HepG2 (cell line): ENCODE measurements around the gene MEG3. TPM values are rescaled to one million over a fixed set of nuclear protein-coding genes. Genes with fewer than 3 reads are reported as not detected.

Source experiments
- ATF3 ChIP-seq: sonication (generic); formaldehyde crosslinking; IDR thresholded peaks from 2 replicates; pipeline ENCODE4 v1.4.0; 2020; ENCODE audit warnings: missing genetic modification reagents
- ETV5 ChIP-seq: IDR thresholded peaks from 2 replicates; pipeline ENCODE4 v1.6.1; 2018; ENCODE audit warnings: missing biosample characterization, missing genetic modification reagents, inconsistent platforms, borderline replicate concordance
- FLYWCH1 ChIP-seq: sonication (generic); formaldehyde crosslinking; IDR thresholded peaks from 2 replicates; pipeline ENCODE4 v1.8.1; 2023; ENCODE audit warnings: mild to moderate bottlenecking, missing genetic modification reagents
- KAT2B ChIP-seq: fragments of 150-350 bp; IDR thresholded peaks from 2 replicates; pipeline ENCODE4 v1.6.1; 2014; ENCODE audit warnings: low read depth, low read length, borderline replicate concordance
- KMT2B ChIP-seq: IDR thresholded peaks from 2 replicates; pipeline ENCODE4 v1.6.1; 2016; ENCODE audit warnings: missing genetic modification reagents, missing compliant biosample characterization
- LBX2 ChIP-seq: sonication (generic); formaldehyde crosslinking; IDR thresholded peaks from 2 replicates; pipeline ENCODE4 v1.5.0; 2020; ENCODE audit warnings: missing genetic modification reagents, mild to moderate bottlenecking, borderline replicate concordance
- MAFG ChIP-seq: sonication (generic); formaldehyde crosslinking; IDR thresholded peaks from 2 replicates; pipeline ENCODE4 v1.5.1; 2020; ENCODE audit warnings: mild to moderate bottlenecking, missing genetic modification reagents
- MTA3 ChIP-seq: sonication (generic); formaldehyde crosslinking; IDR thresholded peaks from 2 replicates; pipeline ENCODE4 v1.4.0; 2020; ENCODE audit warnings: missing genetic modification reagents
- MXD3 ChIP-seq: IDR thresholded peaks from 2 replicates; pipeline ENCODE4 v1.6.1; 2016; ENCODE audit warnings: mild to moderate bottlenecking, missing biosample characterization, missing genetic modification reagents
- NFE2L1 ChIP-seq: sonication (generic); formaldehyde crosslinking; IDR thresholded peaks from 2 replicates; pipeline ENCODE4 v1.4.0; 2020; ENCODE audit warnings: missing genetic modification reagents, mild to moderate bottlenecking, borderline replicate concordance
- NFYB ChIP-seq: sonication (generic); formaldehyde crosslinking; IDR thresholded peaks from 2 replicates; pipeline ENCODE4 v1.4.0; 2020; ENCODE audit warnings: missing genetic modification reagents
- NRL ChIP-seq: sonication (generic); formaldehyde crosslinking; IDR thresholded peaks from 2 replicates; pipeline ENCODE4 v1.5.0; 2020; ENCODE audit warnings: missing genetic modification reagents, mild to moderate bottlenecking, moderate library complexity, borderline replicate concordance
- POLR2AphosphoS5 ChIP-seq: IDR thresholded peaks from 2 replicates; pipeline ENCODE4 v1.6.1; 2012; ENCODE audit warnings: low read depth, low read length
- PPARG ChIP-seq: conservative IDR thresholded peaks from 2 replicates; pipeline ENCODE4 v1.6.1; 2016; ENCODE audit warnings: missing biosample characterization, missing genetic modification reagents
- RBAK ChIP-seq: sonication (generic); formaldehyde crosslinking; IDR thresholded peaks from 2 replicates; pipeline ENCODE4 v1.5.1; 2020; ENCODE audit warnings: mild to moderate bottlenecking, missing genetic modification reagents
- SP4 ChIP-seq: sonication (generic); formaldehyde crosslinking; IDR thresholded peaks from 2 replicates; pipeline ENCODE4 v1.8.1; 2023; ENCODE audit warnings: mild to moderate bottlenecking, missing genetic modification reagents
- SRSF1 ChIP-seq: fragments of 200-400 bp; formaldehyde crosslinking; optimal IDR thresholded peaks from 2 replicates; pipeline ENCODE3; 2017; ENCODE audit warnings: mild to moderate bottlenecking, low read depth, low read length, moderate library complexity
- U2AF1 ChIP-seq: fragments of 200-400 bp; formaldehyde crosslinking; optimal IDR thresholded peaks from 2 replicates; pipeline ENCODE3; 2017; ENCODE audit warnings: mild to moderate bottlenecking, low read depth, low read length
- ZC3H4 ChIP-seq: sonication (generic); formaldehyde crosslinking; IDR thresholded peaks from 2 replicates; pipeline ENCODE4 v1.4.0; 2020; ENCODE audit warnings: missing genetic modification reagents, borderline replicate concordance
- ZNF644 ChIP-seq: IDR thresholded peaks from 2 replicates; pipeline ENCODE4 v1.6.1; 2016; ENCODE audit warnings: low read depth
- polyA plus RNA-seq, 8 experiments: library from polyadenylated mRNA; depleted of rRNA in 3 of 8; stranded (reverse) in 7 of 8; unstranded in 1 of 8; fragments of >200 nt; fragmentation: Illumina TruSeq in 4 of 8; extraction: Trizol in 4 of 8; gene quantifications; 2 replicates each; pipeline versions ENCODE4 v1.2.1 to v1.2.3, GENCODE V29; 2011 to 2016; ENCODE audit warnings: low read depth in 4 of 8, missing spikeins in 1 of 8, mixed read lengths in 1 of 8; ENCODE audit not compliant: insufficient read depth in 1 of 8
- total RNA-seq, 5 experiments: library from RNA; depleted of rRNA; stranded (reverse); fragments of >200 nt; fragmentation: Illumina TruSeq; extraction: Trizol; gene quantifications; 2 replicates each; pipeline ENCODE4 v1.2.3, GENCODE V29; 2016; ENCODE audit warnings: low read depth in 1 of 5
- TF ChIP-seq, protein P1 (sequence below): sonication (generic); formaldehyde crosslinking; IDR thresholded peaks from 2 replicates; pipeline ENCODE4 v1.4.0; 2020; ENCODE audit warnings: missing genetic modification reagents, borderline replicate concordance
- TF ChIP-seq, protein P2 (sequence below): sonication (generic); formaldehyde crosslinking; IDR thresholded peaks from 2 replicates; pipeline ENCODE4 v1.4.0; 2020; ENCODE audit warnings: missing genetic modification reagents, mild to moderate bottlenecking, borderline replicate concordance

MEG3 gene
- total and polyA plus RNA-seq, 2 of the 13 experiments (the other 11 are each of a cell fraction or from before 2014, with no cell fraction given), result 0.17 TPM; not detected in 1

- TF ChIP-seq, protein P1, sequence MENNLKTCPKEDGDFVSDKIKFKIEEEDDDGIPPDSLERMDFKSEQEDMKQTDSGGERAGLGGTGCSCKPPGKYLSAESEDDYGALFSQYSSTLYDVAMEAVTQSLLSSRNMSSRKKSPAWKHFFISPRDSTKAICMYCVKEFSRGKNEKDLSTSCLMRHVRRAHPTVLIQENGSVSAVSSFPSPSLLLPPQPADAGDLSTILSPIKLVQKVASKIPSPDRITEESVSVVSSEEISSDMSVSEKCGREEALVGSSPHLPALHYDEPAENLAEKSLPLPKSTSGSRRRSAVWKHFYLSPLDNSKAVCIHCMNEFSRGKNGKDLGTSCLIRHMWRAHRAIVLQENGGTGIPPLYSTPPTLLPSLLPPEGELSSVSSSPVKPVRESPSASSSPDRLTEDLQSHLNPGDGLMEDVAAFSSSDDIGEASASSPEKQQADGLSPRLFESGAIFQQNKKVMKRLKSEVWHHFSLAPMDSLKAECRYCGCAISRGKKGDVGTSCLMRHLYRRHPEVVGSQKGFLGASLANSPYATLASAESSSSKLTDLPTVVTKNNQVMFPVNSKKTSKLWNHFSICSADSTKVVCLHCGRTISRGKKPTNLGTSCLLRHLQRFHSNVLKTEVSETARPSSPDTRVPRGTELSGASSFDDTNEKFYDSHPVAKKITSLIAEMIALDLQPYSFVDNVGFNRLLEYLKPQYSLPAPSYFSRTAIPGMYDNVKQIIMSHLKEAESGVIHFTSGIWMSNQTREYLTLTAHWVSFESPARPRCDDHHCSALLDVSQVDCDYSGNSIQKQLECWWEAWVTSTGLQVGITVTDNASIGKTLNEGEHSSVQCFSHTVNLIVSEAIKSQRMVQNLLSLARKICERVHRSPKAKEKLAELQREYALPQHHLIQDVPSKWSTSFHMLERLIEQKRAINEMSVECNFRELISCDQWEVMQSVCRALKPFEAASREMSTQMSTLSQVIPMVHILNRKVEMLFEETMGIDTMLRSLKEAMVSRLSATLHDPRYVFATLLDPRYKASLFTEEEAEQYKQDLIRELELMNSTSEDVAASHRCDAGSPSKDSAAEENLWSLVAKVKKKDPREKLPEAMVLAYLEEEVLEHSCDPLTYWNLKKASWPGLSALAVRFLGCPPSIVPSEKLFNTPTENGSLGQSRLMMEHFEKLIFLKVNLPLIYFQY (CRISPR knock-in tag), result no peak
- TF ChIP-seq FLYWCH1 (CRISPR knock-in tag), result no peak
- no peak for TF ChIP-seq NFYB (CRISPR knock-in tag)
- TF ChIP-seq SP4 (CRISPR knock-in tag), result no peak; the same call in 1 of the 2 replicates
- TF ChIP-seq ZC3H4, result 0 out of 2 replicates have a peak, but pooled peaks have one; percentile 63
- no peak for TF ChIP-seq LBX2 (CRISPR knock-in tag)
- no peak for TF ChIP-seq SRSF1
- TF ChIP-seq PPARG, result peak; percentile 73
- TF ChIP-seq RBAK (CRISPR knock-in tag), result no peak
- no peak for TF ChIP-seq U2AF1
- TF ChIP-seq ZNF644, result peak; percentile 58
- TF ChIP-seq NFE2L1 (CRISPR knock-in tag), result no peak
- TF ChIP-seq NRL (CRISPR knock-in tag), result peak; percentile 34; the same call in 1 of the 2 replicates
- peak; percentile 33; the same call in 1 of the 2 replicates for TF ChIP-seq ATF3 (CRISPR knock-in tag)
- no peak for TF ChIP-seq KAT2B
- TF ChIP-seq, protein P2, sequence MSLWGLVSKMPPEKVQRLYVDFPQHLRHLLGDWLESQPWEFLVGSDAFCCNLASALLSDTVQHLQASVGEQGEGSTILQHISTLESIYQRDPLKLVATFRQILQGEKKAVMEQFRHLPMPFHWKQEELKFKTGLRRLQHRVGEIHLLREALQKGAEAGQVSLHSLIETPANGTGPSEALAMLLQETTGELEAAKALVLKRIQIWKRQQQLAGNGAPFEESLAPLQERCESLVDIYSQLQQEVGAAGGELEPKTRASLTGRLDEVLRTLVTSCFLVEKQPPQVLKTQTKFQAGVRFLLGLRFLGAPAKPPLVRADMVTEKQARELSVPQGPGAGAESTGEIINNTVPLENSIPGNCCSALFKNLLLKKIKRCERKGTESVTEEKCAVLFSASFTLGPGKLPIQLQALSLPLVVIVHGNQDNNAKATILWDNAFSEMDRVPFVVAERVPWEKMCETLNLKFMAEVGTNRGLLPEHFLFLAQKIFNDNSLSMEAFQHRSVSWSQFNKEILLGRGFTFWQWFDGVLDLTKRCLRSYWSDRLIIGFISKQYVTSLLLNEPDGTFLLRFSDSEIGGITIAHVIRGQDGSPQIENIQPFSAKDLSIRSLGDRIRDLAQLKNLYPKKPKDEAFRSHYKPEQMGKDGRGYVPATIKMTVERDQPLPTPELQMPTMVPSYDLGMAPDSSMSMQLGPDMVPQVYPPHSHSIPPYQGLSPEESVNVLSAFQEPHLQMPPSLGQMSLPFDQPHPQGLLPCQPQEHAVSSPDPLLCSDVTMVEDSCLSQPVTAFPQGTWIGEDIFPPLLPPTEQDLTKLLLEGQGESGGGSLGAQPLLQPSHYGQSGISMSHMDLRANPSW (CRISPR knock-in tag), result no peak
- TF ChIP-seq POLR2AphosphoS5, result no peak
- TF ChIP-seq MXD3 (CRISPR knock-in tag), result no peak
- no peak for TF ChIP-seq MAFG (CRISPR knock-in tag)
- TF ChIP-seq KMT2B (CRISPR knock-in tag), result no peak; the same call in 1 of the 2 replicates
- peak; percentile 97 for TF ChIP-seq ETV5 (CRISPR knock-in tag)
- TF ChIP-seq MTA3, result no peak
These were observed 10.2 kb upstream of the MEG3 start (continued) for GRCh38 chr14:100815478-100816285.
